ENCODE results near the gene DBN1.

GRCh38 chr5:177516601-177517568 lies 43.5 kb upstream of the DBN1 start, which contains the start of gene DDX41:
- TF ChIP-seq CTCF (IDR thresholded peaks at IDR 0.05) (peak in 1 of 4 experiments; percentile 9), POLR2A (IDR thresholded peaks at IDR 0.05) (peak; percentile 23 to 30)
